HG02678 (cell line): ENCODE results near the gene SIGLEC10.
"Not testable (repeated sequence)": the region's sequence is repeated elsewhere in the genome, so short reads cannot be mapped to it uniquely, and the experiment has no call there.

ENCODE experiments used
- ATAC-seq: cut with Tn5 transposase; IDR thresholded peaks from one replicate; pipeline ENCODE4 v1.9.1; 2021; ENCODE audit warnings: mild to moderate bottlenecking, moderate library complexity; ENCODE audit not compliant: unreplicated experiment

SIGLEC10 gene, protein sequence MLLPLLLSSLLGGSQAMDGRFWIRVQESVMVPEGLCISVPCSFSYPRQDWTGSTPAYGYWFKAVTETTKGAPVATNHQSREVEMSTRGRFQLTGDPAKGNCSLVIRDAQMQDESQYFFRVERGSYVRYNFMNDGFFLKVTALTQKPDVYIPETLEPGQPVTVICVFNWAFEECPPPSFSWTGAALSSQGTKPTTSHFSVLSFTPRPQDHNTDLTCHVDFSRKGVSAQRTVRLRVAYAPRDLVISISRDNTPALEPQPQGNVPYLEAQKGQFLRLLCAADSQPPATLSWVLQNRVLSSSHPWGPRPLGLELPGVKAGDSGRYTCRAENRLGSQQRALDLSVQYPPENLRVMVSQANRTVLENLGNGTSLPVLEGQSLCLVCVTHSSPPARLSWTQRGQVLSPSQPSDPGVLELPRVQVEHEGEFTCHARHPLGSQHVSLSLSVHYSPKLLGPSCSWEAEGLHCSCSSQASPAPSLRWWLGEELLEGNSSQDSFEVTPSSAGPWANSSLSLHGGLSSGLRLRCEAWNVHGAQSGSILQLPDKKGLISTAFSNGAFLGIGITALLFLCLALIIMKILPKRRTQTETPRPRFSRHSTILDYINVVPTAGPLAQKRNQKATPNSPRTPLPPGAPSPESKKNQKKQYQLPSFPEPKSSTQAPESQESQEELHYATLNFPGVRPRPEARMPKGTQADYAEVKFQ

DNA sequence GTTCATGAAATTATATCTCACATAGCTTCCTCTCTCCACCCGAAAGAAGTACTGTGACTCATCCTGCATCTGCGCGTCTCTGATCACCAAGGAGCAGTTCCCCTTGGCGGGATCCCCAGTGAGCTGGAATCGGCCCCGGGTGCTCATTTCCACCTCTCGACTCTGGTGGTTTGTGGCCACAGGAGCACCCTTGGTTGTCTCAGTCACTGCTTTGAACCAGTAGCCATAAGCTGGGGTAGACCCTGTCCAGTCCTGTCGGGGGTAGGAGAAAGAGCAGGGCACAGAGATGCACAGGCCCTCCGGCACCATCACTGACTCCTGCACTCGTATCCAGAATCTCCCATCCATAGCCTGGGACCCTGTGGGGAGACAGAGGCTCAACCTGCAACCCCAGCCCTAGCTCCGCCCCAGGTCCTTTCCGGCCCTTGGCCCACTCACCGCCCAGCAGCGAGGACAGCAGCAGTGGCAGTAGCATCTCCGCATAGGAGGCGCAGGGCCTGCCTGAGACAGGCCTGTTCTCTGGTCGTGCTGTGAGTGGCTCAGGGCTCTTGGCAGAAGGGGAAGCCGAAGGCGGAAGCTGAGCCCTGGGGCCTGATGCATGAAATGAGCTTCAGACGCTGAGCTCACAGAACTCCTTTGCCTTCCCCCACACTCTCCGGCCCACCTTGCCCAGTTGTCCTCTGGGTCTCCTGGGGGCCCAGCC, at the start of gene SIGLEC10:
Gene SIGLEC10, minus strand, starts transcription at position 536 of the 703 bp plus-strand sequence. Its CDS starts 61 bp downstream, at position 475.
- ATAC-seq: peak; percentile 67

DNA sequence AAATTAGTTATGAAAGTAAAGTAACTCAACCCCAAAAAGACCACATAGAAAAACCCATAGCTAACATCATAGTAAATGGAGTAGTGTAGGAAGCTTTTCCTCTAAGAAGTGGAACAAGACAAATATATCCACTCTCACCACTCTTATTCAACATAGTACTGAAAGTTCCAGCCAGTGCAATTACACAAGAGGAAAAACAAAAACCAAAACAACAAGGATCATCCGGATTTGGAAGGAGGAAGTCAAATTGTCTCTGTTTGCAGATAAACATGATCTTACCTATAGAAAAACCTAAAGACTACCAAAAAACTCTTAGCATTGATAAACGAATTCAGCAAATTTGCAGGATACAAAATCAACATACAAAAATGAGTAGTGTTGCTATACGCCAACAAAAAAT, 49.3 kb upstream of the SIGLEC10 start:
- no peak for ATAC-seq

DNA sequence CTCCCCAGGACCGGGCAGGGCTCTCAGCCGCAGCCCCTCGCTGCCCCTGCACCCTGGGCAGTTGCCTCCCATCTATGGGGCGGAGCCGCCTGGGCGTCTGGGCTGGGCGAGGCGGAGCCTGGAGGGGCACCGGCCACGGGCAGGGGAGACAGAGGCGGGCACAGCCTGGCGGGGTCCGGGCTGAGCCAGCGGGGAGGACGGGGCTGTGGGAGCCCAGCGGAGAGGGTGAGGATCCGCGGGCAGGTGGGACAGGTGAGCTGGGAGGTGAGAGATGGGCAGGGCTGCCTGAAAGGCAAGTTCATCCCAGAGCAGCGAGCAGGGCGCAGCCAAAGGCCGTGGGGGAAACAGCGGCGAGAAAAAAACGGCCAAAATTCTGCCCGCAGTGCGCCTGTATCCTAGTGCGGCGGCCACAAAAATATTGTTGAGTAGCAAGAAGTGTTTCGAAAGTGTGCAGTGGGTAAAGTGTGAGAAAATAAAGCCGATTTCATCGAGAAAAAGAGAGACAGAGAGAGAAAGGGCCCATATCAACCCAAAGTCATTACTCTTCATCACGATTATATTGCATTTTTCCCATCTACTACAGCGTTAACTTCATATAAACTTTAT, 46.6 kb upstream of the SIGLEC10 start:
- ATAC-seq: not testable (repeated sequence)

DNA sequence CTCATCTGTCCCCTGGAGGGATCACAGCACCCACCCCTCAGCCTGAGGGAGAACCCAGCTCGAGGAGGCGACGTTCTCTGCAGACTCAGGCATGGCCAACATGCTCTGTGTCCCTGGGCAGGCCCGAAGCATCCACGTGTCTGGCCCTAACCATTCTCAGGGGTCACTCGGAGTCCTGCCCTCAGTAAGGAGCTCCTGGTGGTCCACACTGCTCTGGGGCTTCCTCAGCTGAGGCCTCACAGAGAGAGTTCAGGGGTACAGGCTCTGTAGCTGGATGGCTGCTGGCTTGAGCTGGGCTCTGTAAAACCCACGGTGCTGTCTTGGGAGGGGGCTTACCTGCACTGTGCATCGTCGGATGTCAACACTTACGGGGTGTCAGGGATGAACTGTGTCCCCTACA, 45.2 kb upstream of the SIGLEC10 start:
- ATAC-seq: no peak

DNA sequence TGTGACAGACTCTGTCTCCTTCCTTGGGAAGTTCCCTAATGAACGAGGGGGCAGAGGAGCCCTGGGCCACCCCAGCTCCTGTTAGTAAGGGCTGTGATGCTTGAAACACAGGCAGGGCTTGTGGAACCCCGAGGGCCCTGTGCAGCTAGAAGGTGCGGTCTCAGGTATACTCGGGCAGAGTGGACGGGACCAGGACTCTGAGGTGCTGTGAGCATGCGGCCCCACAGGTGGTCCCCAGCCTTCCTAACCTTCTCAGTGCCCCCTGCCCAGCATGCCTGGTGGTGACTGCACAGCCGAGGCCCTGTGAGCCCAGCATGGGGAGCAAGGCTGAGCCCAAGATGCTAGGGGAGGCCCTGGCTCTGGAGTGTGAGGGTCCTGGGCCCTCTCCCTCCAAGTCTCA, 44.8 kb upstream of the SIGLEC10 start:
- no peak for ATAC-seq

DNA sequence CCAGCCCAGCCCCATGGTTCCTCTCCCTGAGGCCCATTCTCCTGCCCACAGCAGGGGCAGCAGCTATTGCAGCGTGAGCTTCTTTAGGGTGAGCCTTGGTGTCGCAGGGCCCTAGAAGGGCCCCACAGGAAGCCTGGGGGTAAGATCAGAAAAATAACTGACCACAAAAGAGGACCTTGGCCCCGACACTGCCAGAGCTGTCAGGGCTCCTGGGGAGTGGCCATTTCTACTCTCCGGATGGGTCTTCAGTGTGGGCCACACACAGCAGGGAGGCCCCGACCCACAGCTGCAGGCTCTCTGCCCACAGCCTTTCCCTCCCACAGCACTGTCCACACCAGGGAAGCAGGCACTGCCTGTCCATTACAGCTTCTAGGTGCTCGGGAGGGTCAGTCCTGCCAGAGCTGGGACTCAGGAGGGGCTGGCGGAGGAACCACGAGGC, 44.3 kb upstream of the SIGLEC10 start:
- ATAC-seq: no peak

DNA sequence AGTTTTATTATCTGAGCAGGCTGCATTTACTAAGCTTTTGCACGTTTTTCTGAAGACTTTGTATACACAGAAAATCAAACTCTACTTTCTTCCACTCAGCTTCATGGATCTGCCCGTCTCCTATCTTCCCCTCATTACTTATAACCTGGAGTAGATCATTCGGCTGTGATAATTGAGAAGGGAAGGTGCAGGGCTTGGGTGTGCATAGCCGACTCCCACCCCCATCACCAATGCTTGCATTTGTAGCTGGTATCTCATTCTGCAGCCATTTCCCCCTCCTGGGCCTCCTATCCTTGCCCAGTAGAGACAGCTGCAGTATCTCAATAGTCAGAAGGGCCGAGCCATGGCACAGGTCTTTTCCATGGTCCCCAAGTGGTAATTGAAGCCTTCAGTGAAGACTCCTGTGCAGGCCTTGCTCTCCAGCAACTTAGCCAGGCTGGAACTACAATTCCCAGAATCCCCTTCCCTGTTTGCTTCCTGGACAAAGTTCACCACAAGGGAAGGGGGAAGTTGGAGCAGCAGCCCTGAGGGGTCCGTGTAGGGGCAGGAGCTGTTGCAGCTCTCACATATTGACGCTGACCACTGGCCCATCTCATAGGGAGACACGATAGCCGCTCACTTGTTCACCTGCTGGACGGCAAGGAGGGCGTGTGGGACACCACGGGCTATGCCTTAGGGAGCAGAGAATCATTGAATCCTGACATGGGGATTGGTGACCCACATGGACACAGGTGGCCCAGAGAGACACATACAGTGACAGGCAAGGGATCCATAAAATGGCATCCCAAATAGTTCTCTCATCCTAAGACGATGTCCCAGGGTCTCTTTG, 42.9 kb upstream of the SIGLEC10 start:
- ATAC-seq: no peak

DNA sequence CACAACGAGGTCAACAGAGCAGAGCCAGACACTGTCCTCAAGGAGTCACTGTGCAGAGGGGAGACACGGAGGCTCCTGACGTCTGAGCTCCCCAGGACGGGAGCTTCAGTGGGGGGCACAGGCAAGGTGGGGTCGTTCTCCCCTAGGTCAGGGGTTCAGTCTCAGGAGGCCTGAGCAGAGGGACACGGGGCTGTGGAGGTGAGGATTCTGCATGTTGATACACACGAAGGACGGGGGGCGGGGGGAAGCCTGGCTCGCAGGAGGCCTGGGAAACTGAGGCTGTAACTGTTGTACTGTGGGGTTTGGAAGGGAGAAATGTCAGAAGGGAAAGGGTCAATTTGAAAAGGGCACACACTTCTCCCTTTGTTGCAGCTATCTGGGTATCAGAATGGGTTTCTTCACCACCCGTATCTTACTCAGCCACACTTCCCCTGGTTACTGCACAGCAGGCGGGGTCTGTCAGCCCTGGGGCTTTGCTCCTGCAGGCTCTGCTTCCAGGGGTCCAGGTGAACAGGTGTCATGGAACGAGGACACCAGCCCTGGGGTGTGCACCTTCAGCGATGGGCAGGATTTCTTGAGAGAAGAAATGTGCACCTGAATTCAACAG, 41.6 kb upstream of the SIGLEC10 start:
- ATAC-seq: no peak

DNA sequence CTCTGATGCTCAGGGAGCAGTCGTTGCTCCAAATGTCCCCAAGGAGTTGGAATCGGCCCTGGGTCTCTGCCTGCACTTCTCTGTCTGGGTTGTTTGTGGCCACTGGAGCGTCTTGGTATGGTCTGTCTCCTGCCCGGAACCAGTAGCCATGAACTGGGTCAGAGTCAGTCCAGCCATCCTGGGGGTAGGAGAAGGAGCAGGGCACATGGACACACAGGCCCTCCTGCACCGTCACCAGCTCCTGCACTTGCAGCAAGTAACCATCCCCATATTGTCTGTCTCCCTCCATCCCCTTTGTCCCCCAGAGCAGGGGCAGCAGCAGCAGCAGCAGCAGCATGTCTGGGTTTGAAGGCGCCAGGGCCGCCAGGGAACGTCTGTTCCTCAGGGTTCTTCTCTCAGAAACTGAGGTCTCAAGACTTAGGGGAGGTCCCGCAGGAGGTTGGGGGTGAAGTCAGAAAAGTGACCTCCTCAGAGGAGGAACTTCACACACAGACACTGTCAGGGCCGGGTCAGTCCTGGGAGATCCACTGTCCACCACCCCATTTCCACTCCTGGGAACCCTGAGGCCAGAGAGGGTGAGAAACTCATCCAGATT, 40.7 kb upstream of the SIGLEC10 start, which contains the start of gene SIGLEC8:
Gene SIGLEC8, minus strand, starts transcription at position 404 of the 595 bp plus-strand sequence. Its CDS starts 67 bp downstream, at position 337.
- ATAC-seq: no peak

DNA sequence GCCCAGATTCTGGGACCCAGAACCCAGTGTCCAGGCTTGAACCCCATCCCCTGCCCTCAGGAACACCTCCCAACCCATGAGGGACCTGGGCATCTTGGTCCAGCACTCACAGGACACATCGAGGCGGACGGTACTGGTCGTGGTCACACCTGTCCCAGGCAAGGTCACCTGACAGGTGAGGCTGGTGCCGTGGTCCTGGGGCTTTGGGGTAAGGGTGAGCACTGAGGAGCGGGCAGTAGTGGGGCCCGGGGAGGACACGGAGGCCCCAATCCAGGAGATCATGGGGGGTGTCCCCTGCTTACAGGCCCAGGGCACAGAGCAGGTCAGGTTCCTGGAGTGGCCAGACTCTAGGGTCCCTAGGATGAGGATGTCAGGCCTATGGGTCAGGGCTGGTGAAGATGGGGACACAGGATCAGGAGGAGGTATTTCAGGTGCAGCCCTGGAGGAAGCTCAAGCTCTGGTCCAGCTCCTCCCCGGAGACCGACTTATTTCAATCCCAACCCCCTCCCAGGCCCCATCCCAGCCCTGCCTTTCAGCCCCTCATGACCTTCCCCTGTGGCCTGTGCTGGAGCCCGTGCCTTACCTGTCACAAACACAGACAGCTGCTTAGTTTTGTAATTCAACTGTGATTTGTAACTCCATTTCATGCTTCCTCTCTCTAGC, 40.0 kb upstream of the SIGLEC10 start:
- no peak for ATAC-seq

DNA sequence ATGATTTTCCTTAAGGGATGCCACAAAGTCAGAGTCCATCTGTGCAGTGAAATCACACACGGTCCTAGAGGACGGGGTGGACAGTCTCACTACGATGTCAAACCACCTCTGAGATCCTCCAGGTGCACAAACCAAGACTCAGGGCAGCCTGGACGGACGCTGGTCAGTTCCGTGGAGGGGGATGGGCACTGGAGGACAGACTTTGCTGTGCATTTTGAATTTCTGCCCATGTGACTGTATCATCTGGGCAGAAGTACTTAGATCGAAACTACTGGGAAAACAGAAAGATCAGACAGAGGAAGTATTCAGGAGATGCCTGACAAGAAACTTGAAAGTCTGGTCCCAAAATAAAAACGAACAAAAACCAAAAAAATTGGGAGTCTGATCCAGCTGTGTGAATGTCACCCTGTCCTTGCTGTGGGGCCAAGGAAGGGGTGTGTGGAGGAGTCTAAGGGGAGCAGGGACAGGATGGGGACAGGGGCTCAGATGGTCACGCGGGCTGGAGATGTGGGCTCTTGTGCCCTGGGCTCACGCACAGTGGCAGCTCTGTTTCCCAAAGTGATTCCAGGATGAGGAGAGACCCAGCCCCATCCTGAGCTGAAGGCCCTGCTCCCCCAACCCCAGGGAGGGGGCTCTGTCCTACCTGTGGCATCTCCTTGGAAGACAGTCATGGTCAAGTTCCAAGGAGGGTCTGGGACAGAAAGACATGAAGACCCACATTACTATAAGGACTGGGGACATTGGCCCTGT, 39.3 kb upstream of the SIGLEC10 start:
- no peak for ATAC-seq

DNA sequence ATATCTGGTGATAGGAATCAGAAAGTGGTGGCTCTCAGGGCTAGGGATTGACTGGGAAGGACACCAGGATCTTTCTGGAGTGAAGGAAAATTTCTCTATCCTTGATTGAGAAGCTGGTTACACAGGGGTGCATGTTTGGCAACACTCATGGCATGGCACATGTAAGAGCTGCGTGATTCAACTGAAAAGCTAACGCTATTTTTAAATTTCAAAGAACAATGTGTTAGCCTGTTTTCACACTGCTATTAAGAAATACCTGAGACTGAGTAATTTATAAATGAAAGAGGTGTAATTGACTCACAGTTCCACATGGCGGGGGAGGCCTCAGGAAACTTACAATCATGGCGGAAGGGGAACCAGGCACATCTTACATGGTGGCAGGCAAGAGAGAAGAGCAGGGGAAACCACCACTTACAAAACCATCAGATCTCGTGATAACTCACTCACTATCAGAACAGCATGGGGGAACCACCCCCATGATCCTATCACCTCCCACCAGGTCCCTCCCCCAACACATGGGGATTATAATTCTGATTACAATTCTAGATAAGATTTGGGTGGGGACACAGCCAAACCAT, 33.4 kb upstream of the SIGLEC10 start:
- no peak for ATAC-seq

DNA sequence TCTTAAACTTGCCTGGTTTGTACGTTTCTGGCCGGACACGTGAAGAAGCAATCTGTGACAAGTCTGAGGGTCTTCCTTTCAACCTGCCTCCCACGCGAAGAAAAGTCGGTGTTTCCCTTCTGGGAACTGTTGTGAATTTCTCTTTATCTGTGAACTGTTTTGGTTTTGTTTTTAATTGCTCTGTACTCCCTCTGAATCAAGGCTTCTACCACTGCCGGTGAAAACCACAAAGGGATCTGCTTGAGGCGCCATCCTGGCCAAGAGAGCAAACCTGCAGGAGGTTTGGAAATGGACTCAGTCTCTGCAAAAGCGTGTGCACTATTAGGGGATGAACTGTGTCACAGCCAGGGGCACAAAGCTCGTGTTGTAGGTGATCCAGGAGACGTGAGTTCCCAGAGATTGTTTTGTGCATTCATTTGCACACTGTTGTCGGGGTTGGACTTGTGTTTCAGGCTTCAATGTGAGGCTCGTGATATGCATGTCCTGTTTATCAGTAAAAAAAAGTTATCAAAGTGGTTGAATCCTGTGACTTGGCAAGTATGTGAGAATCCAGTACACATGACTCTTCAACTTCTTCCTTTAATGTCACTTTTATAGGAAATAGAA, 31.1 kb upstream of the SIGLEC10 start:
- no peak for ATAC-seq

DNA sequence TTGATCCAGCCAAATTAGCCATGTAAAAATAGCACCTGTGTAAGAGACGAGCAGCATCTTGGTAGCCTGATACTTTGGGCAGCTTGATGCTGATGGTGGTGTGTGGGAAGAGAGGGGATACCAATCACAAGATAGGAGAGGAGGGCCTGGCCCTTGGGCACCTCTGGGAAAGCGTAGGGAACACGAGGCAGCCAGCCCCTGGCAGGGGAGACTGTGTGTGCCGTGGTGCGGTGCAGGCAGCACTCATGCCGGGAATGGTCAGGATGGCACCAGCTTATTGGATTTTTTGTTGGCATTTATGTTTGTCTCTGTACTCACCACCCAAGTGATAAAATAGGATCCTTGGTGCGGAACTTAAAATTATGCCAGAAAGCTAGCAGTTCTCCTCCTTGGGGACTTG, 30.6 kb upstream of the SIGLEC10 start:
- no peak for ATAC-seq

DNA sequence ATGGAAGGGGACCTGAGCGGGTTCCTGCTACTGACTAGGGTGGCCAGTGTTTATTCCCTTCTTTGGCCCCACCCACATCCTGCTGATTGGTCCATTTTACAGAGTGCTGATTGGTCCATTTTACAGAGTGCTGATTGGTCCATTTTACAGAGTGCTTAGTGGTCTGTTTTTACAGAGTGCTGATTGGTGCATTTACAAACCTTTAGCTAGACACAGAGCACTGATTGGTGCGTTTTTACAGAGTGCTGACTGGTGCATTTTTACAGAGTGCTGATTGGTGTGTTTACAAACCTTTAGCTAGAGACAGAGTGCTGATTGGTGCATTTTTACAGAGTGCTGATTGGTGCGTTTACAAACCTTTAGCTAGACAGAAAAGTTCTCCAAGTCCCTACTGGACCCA, 30.1 kb upstream of the SIGLEC10 start:
- ATAC-seq: not testable (repeated sequence)

DNA sequence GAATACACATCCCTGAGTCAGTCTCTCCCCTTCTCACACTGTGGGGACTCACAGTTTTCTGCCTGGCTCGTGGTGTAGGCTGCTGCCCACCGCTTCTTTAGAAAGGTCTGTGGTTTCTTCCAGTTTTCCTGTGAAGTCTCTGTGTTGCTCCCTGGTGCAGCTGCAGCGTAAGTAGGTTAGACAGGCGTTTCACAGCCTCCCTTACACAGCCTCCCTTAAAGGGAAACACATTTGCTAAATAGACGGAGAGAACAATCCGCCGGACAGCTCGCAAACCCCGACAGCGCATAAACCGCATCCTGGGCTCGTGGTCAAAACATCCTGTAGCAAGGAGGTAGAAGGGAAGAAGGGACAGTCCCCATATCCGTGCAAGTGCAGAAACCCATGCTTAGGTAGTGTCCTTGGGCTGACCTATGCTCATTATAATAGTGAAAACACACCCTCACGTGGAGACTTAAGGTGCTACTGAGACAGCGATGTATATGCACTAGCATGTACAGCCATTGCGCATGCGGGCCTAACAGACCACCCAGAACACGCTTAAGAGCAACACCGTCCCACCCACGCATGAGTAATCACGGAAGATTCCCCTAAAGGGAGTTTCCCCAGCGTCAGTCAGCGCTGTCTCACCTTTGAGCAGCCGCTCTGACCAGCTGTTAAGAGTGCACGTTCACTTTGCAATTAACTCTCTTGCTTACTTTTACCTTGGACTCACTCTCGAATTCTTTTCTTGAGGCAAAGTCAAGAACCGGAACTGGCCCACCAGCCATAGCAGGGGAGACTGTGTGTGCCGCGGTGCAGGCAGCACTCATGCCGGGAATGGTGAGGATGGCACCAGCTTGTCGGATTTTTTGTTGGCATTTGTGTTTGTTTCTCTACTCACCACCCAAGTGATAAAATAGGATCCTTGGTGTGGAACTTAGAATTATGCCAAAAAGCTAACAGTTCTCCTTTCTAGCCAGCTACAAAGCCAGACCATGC, 24.3 kb upstream of the SIGLEC10 start:
- ATAC-seq: peak; percentile 82
